ENCODE results near the gene DNM2.
"Not testable (repeated sequence)": the region's sequence is repeated elsewhere in the genome, so short reads cannot be mapped to it uniquely, and the experiment has no call there.

The DNM2 gene

DNA sequence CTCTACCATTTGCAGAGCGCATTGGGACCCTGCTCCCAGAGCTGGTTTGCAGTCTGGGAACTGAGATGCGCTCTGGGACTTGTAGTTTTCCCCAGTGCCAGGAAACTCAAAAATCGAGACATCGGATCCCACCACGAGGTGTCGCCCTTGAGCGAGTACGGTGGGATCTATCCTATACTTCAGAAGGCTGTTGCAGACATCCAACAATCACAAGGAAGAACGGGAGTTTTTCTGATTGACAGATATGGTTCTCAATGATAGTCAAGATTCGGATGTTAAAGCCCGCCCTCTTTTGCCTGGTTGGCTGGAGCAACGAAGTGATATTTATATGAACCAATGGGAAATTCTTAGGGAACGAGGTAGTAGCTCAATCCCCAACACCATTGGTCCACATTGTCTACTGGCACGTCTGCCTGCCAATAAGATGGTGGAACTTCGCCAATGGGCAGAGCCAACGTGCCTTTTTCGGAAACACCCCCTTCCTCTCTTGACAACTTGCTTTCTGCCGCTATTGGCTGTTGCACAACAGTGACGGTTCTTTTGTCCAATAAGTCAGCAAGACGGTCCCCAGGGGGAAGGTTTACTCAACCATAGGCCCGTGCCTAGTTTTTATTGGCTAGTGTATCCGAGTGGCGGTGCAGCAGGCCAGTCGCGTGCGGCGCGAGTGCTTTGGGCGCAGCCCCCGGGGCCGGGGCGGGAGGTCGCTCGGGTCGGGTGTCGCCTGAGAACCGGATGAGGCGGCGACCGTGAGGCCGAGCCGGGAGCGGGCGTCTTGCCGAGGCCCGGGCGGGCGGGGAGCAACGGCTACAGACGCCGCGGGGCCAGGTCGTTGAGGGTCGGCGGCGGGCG, at the start of gene DNM2:
DNM2 (plus strand) TSS at position 724 of the 849 bp plus-strand sequence. CDS start 164 bp downstream, outside the sequence.
- DNase-seq (ENCODE audit: low read depth, low spot score): peak; percentile 100

DNA sequence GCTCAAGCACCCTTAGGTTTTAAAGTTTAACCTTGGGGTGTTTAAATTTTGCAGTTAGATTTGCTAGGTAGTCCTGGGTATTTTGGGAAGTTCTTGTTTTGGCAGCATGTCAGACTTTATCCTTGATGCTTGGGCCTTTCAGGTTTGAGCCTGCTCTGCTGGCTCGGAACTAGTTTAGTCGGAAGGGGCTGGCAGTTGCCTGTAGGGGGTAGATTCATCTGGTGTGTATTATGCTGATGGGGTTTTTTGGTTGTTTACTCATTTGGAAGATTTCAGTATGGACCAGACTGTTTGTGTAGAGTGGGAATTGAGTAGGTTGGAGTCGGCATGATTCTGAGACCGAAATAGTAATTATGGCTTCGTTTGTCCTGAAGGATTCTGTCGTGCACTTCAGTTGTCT, 48.6 kb upstream of the DNM2 start:
- no peak for DNase-seq (ENCODE audit: low read depth, low spot score)

DNA sequence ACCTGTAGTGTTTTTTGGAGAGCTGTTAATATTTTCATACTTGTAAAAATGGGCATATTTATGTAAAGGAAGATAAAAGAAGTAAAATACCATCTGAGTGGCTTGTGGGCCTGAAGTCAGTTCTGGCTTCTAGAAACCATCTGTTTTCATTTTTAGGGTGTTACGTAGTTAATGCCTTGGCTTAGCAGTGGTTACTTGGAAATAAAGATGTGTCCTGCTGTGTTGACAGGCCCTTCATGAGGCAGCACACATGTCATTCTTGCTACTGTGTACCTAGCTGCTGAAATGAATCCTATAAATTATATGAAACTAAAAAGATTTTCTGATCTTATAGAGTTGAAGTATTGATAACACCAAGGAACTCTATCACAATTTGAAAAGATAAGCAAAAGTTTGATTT, 47.7 kb upstream of the DNM2 start:
- DNase-seq (ENCODE audit: low read depth, low spot score): no peak

DNA sequence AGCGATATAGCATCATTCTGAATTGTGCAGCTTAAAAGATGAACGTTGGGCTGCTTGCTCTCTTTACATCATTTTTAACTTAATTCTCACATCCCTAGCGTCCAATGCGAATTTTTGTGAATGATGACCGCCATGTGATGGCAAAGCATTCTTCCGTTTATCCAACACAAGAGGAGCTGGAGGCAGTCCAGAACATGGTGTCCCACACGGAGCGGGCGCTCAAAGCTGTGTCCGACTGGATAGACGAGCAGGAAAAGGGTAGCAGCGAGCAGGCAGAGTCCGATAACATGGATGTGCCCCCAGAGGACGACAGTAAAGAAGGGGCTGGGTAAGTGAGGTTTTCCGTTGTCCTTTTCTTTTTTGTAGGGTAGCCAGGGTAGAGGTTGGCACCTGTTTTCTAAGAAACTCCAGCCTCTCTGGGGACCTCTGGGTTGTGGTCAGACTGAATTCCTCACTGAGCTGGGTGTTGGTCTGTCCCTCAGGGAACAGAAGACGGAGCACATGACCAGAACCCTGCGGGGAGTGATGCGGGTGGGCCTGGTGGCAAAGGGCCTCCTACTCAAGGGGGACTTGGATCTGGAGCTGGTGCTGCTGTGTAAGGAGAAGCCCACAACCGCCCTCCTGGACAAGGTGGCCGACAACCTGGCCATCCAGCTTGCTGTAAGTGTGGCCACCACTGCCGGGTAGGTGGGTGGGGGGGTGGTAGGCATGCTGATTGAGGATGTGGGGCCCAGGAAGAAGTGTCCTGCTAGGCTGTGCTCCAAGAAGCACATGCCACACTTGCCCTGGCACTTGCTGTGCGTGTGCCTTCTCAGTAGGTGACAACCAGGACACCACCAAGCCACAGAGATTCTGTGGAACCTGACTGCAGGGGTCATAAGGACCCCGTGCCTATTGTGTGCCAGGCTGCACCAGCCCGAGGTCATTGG, 46.7 kb upstream of the DNM2 start:
- no peak for DNase-seq (ENCODE audit: low read depth, low spot score)

DNA sequence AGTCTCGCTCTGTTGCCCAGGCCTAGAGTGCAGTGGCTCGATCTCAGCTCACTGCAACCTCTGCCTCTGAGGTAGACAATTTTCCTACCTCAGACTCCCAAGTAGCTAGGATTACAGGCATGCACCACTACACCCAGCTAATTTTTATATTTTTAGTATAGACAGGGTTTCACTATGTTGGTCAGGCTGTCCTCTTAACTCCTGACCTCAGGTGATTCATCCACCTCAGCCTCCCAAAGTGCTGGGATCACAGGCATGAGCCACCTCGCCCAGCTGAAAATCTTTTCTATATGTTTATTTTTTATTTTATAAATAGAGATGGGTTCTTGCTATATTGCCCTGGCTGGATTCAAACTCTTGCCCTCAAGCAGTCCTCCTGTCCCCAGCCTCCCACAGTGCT, 46.0 kb upstream of the DNM2 start:
- not testable (repeated sequence) for DNase-seq (ENCODE audit: low read depth, low spot score)

DNA sequence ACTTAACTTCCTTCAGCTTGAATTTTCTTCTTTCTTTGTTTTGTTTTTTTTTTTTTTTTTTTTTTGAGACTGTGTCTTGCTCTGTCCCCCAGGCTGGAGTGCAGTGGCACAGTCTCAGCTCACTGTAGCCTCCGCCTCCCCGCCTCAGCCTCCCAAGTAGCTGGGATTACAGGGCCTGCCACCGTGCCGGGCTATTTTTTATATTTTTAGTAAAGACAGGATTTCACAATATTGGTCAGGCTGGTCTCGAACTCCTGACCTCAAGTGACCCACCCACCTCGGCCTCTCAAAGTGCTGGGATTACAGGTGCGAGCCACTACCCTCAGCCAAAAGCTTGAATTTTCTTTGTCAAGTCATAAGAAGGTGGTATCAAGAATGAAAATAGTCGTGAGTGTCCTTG, 42.7 kb upstream of the DNM2 start:
- not testable (repeated sequence) for DNase-seq (ENCODE audit: low read depth, low spot score)

- DNase-seq (ENCODE audit: low read depth, low spot score): no peak
Measured at GRCh38 chr19:10677751-10678150, 40.1 kb upstream of the DNM2 start.

- DNase-seq (ENCODE audit: low read depth, low spot score): no peak
Measured at GRCh38 chr19:10678813-10679212, 39.1 kb upstream of the DNM2 start.

DNA sequence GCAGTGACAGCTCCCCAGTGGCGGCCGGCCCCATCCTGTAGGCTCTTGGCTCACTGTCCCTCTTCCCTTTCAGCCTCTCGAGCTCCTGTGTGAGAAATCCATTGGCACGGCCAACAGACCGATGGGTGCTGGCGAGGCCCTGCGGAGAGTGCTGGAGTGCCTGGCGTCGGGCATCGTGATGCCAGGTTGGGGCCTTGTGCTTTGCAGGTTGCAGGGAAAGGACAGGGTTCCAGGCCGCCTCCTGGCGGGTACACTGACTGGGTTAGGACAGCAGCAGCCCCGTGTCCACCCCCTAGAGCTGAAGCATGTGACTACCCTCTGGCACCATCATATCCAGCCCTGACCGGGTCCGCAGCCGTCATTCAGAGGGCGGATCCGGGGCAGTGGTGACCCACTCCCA, 38.1 kb upstream of the DNM2 start:
- no peak for DNase-seq (ENCODE audit: low read depth, low spot score)

- no peak for DNase-seq (ENCODE audit: low read depth, low spot score)
Measured at GRCh38 chr19:10680545-10681135, 37.2 kb upstream of the DNM2 start.

DNA sequence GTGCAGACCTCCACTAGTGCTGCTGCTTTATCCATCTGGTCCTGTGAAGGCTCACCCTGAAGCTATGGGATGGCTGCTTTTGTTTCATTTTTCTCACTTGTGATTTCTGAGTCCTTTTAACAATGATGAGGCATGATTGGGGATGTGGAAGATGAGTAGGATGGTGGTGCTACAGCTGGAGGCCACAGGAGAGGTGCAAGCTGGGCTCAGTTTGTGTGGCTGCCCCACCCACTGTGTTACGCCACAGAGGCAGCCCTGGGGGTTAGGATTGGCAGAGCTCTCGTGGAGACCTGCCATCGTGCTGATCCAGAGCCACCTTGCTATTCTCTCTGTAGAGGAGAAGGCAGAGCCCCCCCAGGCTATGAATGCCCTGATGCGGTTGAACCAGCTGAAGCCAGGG, 36.2 kb upstream of the DNM2 start:
- DNase-seq (ENCODE audit: low read depth, low spot score): no peak

DNA sequence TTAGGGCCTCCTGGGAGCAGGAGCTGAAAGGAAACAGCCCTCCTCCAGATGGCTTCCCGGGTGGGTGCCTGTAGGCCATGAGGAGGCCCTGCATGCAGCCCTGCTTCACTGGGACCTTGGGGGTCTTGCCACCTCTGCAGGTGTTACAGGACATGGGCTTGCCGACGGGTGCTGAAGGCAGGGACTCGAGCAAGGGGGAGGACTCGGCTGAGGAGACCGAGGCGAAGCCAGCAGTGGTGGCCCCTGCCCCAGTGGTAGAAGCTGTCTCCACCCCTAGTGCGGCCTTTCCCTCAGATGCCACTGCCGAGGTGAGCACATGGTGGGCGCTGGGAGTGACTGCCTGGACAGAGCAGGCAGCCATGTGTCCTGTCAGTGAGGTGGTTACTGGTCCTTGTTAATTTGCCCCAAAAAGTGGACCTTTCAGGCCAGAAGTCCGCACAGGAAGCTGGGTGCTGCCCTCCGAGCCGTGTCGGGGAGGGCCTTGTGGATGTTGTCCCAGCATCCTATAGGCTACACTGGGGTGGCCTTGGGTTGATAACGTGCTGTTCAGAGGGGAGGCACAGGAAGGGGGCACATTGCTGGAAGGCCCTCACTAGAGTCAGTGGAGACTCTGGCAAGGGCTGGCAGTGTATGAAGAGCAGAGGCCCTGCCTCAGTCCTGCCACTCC, 35.3 kb upstream of the DNM2 start:
- DNase-seq (ENCODE audit: low read depth, low spot score): no peak

- no peak for DNase-seq (ENCODE audit: low read depth, low spot score)
Measured at GRCh38 chr19:10683064-10683426, 34.8 kb upstream of the DNM2 start.

DNA sequence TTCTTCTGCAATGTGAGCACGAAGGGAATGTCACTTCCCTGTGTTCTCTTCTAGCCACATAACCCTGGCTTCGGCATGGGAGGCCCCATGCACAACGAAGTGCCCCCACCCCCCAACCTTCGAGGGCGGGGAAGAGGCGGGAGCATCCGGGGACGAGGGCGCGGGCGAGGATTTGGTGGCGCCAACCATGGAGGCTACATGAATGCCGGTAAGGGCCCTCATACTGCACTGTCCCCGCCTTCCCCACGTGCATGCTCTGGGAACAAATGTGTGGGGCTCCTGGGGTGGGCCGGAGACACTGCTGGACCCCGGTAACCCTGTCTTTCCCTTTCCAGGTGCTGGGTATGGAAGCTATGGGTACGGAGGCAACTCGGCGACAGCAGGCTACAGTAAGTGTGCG, 34.3 kb upstream of the DNM2 start:
- DNase-seq (ENCODE audit: low read depth, low spot score): no peak

- no peak for DNase-seq (ENCODE audit: low read depth, low spot score)
Measured at GRCh38 chr19:10685210-10685609, 32.7 kb upstream of the DNM2 start.

DNA sequence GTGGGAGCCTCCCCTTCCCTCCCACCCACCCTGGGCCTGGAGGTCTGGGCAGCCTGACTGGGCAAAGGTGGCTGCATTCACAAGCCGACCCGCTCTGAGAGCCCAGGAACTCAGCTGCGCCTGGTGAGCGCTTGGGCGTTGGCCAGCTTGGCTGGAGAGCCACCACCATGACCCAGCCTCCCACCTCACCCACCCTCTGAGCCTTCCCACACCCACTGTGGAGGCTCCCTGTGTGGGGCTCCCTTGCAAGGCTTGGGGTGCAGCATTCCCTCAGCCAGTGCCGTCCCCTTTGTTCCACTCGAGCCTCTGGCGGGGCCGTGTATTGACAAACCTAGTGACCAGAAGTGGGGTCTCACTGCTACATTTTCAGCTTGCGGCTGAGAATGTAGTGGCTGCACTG, 31.7 kb upstream of the DNM2 start:
- no peak for DNase-seq (ENCODE audit: low read depth, low spot score)

GRCh38 chr19:10686661-10687517, 31.0 kb upstream of the DNM2 start:
- DNase-seq (ENCODE audit: low read depth, low spot score): no peak

DNA sequence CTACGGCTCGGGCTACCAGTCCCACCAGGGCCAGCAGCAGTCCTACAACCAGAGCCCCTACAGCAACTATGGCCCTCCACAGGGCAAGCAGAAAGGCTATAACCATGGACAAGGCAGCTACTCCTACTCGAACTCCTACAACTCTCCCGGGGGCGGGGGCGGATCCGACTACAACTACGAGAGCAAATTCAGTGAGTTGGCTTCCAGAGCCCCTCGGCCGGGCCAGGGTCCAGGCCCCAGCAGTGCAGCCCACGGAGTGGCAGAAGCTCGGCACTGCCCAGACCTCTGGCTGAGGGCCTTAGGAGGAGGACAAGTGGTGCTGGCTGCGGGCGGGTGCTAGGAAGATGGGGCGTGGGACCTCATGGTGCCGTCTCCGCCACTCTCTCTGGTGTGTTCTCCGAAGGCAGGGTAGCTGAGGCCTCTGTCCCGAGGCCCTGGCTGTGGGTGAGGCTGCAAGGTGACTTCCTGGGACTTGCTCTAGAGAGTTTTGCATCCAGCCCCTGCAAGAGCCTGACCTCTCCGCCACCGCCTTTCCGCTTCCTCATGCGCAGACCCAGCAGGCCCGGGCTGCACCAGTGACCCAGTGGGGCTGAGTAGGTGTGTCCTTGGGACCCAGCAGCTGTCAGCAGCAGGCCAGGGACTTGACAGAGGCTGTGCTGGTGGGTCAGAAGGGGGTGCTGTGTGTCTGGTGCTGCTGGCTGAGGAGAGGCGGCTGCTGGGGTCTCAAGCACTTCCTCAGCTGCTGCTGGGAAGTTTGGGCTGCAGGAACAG, 30.2 kb upstream of the DNM2 start:
- DNase-seq (ENCODE audit: low read depth, low spot score): no peak

DNA sequence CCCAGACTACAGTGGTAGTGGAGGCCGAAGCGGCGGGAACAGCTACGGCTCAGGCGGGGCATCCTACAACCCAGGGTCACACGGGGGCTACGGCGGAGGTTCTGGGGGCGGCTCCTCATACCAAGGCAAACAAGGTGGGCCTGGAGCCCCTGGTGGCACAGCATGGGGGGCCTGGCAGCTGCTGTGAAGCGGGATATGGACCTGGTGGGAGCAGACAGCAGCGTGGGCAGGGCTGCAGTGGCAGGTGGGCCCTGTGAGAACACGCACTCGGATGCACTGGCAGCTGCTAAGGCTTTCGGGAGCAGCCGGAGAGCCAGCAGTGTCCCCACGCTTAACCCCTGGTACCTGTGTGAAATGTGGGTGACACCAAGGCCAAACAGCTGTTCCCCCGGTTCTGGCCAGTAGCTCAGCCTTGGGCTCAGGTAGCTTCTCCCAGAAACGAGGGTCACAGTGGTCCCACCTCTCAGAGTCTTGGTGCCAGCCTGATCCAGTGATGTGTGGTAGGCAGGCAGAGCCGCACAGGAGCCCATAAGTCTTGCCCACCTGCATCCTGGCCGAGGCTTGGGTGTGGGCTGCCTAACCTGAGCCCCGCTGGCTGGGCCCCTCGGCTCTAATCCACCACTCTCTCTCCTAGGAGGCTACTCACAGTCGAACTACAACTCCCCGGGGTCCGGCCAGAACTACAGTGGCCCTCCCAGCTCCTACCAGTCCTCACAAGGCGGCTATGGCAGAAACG, 29.2 kb upstream of the DNM2 start:
- no peak for DNase-seq (ENCODE audit: low read depth, low spot score)

Data from smooth muscle cell of the brain vasculature (primary cell).